ENCODE measurements around the gene PTPN23. TPM values are rescaled to one million over a fixed set of nuclear protein-coding genes. Genes with fewer than 3 reads are reported as not detected.
"Not testable (repeated sequence)": the region's sequence is repeated elsewhere in the genome, so short reads cannot be mapped to it uniquely, and the experiment has no call there.

PTPN23 gene
- total RNA-seq, 1 experiment from 2014 or later = 10.8 TPM

DNA sequence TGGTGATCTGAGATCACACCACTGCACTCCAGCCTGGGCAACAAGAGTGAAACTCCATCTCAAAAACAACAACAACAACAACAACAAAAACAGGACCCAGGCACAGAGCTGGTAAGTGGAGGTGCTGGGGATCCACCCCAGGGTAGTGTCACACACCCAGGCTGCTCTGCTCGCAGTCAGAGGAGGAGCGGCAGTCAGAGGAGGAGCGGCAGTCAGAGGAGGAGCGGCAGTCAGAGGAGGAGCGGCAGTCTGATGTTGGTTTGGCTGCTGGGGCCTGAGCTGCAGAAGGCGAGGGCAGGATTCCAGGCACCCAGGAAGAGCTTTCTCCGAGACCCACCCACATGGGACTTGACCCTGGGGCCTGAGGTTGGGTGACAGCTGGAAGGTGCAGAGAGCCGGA lies 10.8 kb upstream of the PTPN23 start:
- not testable (repeated sequence) for DNase-seq (ENCODE audit: low read depth)

GRCh38 chr3:47370887-47371697 lies 9.7 kb upstream of the PTPN23 start:
- peak; percentile 12 for DNase-seq (ENCODE audit: low read depth)

- no peak for DNase-seq (ENCODE audit: low read depth)
Observed at GRCh38 chr3:47374587-47374986, 6.2 kb upstream of the PTPN23 start.

- no peak for DNase-seq (ENCODE audit: low read depth)
Observed at GRCh38 chr3:47376393-47376792, 4.4 kb upstream of the PTPN23 start.

DNA sequence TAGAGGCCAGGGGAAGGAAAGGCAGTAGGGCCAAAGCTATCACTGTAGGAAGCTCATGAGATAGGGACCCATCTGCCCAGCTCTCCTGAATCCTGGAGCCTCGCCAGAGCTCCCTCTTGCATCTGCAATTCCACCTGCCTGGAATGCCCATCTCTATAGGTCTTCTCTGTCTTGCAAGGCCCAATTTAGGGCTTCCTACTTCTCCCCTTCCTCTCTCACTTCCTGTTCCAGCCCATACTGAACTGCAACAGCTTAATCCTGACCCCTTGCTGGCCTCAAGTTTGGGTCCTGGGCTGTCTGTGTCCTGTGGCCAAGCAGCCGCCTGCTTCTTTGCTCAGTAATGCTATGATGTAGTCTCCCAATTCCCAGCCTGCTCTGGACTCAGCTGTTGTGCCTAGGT lies 3.6 kb upstream of the PTPN23 start:
- no peak for DNase-seq (ENCODE audit: low read depth)

GRCh38 chr3:47378869-47379268 lies 2.0 kb upstream of the PTPN23 start:
- no peak for DNase-seq (ENCODE audit: low read depth)

DNA sequence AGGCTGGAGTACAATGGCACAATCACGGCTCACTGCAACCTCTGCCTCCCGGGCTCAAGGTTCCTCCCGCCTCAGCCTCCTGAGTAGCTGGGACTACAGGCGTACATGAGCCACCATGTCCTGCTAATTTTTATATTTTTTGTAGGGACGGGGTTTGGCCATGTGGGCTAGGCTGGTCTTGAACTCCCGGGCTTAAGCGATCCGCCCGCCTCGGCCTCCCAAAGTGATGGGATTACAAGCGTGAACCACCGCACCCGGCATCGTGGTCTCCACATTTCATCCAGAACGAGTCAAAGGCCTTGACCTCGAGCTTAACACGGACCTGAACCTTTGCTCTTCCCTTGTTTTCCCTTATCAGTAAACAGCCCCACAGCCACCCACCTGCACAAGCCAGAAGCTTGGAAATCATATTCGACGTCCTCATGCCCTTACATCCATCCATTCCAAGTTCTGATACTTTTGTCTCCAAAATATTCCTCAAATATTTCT lies 1.4 kb upstream of the PTPN23 start:
- DNase-seq (ENCODE audit: low read depth) = no peak

GRCh38 chr3:47380026-47380600 lies 708 bp upstream of the PTPN23 start:
- DNase-seq (ENCODE audit: low read depth) = no peak

- DNase-seq (ENCODE audit: low read depth) = peak; percentile 89
Observed at GRCh38 chr3:47381317-47382157, 716 bp downstream of the PTPN23 start.

- no peak for DNase-seq (ENCODE audit: low read depth)
Observed at GRCh38 chr3:47384425-47384824, 3.6 kb downstream of the PTPN23 start.

GRCh38 chr3:47385007-47385406 lies 4.2 kb downstream of the PTPN23 start:
- DNase-seq (ENCODE audit: low read depth) = no peak

DNA sequence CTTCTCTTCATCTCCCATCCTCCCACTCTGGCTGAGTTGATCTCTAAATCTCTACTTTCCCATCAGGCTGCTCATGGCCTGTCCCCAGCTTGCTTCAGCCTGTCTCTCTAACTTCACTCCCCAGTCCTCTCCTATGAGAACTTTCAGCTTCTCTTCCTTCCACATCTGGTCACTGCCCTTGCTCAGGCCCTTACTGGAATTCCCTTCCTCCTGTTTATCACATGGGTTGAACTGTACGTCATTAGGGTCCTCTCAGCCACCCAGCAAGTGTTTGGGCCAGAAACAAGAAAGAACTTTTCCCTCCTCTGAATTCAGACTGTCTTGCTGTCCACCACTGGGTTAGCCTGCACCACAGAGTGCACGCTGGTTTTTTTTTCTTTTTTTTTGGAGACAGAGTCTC lies 5.0 kb downstream of the PTPN23 start:
- DNase-seq (ENCODE audit: low read depth) = no peak

- DNase-seq (ENCODE audit: low read depth) = no peak
Observed at GRCh38 chr3:47392933-47393332, 12.1 kb downstream of the PTPN23 start.

DNA sequence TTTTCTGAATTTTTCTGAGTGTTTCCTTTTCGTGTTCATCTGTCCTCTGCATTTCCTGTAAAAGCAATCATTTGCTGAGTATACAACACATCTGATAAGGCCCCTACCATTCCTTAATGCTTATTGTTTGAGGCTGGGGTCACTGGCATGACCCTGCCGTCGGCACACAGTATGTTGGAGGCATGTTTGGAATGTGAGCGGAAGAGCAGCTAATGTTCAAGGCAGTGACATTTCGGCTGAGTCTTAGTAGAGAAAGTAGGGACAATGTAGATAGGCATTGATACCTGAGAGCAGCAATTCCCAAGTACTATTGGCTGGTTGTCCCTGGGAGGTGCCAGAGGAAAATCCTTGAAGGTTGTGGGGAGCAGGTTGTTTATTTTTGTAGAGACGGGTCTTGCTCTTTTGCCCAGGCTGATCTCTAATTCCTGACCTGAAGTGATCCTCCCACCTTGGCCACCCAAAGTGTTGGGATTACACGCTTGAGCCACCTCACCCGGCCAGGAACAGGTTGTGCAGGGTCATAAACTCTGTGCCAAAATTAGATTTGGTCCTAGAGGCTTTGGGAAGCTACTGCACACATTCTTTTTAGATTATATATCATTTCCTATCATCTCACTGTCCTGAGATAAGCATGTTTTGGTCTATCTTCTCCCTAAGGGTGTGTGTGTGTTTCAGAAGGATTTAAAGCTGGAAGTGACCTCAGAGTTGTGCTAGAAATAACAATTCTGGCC lies 13.5 kb downstream of the PTPN23 start:
- no peak for DNase-seq (ENCODE audit: low read depth)

GRCh38 chr3:47394881-47395280 lies 14.1 kb downstream of the PTPN23 start:
- no peak for DNase-seq (ENCODE audit: low read depth)

DNA sequence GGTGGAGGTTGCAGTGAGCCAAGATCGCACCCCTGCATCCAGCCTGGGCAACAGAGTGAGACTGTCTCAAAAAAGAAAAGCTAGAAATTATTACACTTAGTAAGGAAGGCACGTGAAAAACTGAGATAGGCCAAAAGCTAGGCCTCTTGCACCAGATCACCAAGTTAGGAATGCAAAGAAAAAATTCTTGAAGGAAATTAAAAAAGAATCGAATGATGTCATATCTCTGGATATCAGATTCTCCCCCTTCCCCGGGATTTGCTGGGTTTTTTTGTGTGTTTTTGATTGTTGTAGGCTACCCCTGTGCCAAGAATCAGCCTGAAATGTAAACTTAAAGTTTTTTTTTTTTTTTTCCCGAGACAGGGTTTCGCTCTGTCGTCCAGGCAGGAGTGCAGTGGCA lies 17.4 kb downstream of the PTPN23 start:
- DNase-seq (ENCODE audit: low read depth) = no peak

- DNase-seq (ENCODE audit: low read depth) = no peak
Observed at GRCh38 chr3:47399016-47399415, 18.2 kb downstream of the PTPN23 start.

DNA sequence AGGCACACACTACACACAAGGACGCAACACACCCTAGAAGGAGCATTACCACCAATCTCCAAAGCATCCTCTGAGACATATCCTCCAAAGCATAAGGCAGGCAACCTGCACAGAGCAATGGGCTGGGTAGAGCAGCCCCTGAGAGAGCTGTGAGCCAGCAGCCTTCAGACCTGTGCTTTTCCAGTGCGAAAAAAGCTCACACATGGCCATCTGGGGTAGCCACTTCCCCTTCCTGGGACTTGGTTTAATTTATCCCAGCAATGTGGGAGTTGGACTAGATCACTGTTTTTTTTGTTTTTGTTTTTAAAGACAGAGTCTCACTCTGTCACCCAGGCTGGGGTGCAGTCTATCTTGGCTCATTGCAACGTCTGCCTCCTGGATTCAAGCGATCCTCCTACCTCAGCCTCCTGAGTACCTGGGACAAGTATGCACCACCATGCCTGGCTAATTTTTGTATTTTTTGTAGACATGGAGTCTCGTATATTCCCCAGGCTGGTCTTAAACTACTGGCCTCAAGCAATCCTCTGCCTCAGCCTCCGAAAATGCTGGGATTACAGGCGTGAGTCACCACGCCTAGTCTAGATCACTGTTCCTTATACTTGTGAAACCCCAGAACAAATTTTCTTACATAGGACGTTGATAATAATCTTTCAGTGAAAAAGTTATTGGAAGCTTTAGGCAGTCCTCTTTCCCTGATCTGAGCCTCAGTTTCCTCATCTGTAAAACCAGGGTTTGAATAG lies 18.9 kb downstream of the PTPN23 start:
- DNase-seq (ENCODE audit: low read depth) = no peak

- DNase-seq (ENCODE audit: low read depth) = no peak
Observed at GRCh38 chr3:47404431-47404876, 23.6 kb downstream of the PTPN23 start.

- DNase-seq (ENCODE audit: low read depth) = no peak
Observed at GRCh38 chr3:47404955-47405790, 24.4 kb downstream of the PTPN23 start.

Measured in Daoy (cell line).